CD4-positive, alpha-beta T cell treated with Interferon gamma for 1 hour (primary cell): Measurements from ENCODE around the gene NF1.
A peak's percentile ranks its signal among the peaks of the same experiment; 100 is the strongest.
"Not testable (repeated sequence)": the region's sequence is repeated elsewhere in the genome, so short reads cannot be mapped to it uniquely, and the experiment has no call there.

Experiments used
- DNase-seq: peaks from one replicate; pipeline ENCODE4 v3.0.0-alpha.2; 2020

The NF1 gene

DNA sequence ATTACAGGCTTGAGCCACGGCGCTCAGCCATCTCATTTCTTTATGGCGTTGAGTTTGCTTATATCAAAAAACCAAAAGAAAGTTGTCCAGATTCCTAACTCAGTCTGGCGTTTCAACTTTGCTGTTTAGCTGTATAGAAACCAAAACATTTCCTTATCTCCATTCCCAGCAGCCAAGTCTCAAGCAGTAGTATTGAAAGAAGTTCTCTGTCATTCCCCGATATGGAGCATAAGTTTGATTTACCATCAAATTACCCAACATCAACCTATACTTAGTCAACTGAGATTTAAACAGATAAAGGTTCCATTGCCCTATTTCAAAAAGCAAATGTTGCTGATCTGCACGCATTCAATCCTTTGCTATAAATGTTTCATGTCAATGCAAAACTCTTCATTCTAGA lies 269.2 kb downstream of the NF1 start:
- DNase-seq = no peak

DNA sequence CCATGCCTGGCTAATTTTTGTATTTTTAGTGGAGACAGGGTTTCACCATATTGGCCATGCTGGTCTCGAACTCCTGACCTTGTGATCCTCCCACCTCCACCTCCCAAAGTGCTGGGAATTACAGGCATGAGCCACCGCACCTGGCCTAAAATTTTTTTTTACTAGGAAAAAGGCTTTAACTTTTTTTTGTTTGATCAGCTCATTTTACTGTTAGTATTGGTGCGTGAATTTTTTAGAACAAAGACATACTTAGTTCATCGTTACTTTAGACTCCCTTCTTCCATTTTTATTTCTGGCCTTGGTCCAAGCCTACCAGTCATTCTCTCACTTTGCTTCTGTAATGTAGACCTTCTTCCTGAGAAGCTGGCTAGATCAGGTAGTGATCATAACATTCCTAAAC lies 271.3 kb downstream of the NF1 start:
- DNase-seq = no peak

GRCh38 chr17:31369266-31369665 lies 274.5 kb downstream of the NF1 start:
- no peak for DNase-seq

GRCh38 chr17:31371511-31372097 lies 276.8 kb downstream of the NF1 start:
- DNase-seq = no peak

GRCh38 chr17:31373150-31374093 lies 278.6 kb downstream of the NF1 start:
- no peak for DNase-seq

- DNase-seq = no peak
Measured at GRCh38 chr17:31374094-31374447, 279.3 kb downstream of the NF1 start.

DNA sequence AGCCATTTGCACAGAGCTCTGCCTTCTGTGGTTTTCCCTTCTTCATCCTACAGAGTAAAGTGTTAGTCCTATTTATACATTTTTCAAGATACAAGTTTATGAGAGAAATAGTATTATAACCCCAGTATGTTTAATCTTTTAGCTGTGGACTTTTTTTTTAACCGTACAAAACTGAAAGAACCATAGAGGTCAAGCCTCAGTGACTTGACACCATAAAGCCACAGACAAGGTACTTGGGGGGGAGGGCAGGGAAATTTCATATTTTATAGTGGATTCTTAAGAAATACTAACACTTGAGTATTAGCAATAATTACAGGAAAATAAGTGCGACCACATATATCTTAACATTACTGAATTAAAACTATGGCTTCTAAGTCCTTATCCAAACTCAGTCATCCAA lies 279.7 kb downstream of the NF1 start:
- no peak for DNase-seq

GRCh38 chr17:31378638-31379037 lies 283.9 kb downstream of the NF1 start:
- DNase-seq = no peak

DNA sequence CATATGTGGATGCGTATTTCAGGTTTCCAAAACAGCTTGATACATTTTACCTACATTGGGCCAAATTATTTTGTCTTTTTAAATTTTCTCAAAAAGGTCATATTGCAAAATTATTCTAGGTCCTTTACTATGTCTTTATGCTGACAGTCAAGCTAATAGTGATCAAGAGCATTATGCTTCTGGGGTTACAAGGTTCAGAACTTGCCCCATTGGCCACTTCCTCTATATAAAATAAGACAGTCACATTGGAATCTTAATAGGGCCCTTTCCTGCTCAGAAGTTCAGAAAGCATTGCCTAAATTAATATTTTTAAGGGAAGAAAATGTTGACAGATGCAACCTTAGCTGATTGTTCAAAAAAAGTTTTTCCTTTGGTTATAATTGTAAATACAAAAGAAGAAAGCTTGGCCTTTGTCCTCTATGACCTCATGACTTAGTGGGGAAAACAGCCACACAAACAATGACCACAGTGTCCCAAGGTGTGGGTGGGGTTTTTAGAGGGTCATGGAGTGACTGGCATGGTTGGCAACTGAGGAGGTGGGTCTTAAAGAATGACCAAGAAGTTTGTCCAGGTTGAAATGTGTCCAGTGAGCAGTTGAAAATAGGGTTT lies 284.9 kb downstream of the NF1 start:
- DNase-seq = no peak

DNA sequence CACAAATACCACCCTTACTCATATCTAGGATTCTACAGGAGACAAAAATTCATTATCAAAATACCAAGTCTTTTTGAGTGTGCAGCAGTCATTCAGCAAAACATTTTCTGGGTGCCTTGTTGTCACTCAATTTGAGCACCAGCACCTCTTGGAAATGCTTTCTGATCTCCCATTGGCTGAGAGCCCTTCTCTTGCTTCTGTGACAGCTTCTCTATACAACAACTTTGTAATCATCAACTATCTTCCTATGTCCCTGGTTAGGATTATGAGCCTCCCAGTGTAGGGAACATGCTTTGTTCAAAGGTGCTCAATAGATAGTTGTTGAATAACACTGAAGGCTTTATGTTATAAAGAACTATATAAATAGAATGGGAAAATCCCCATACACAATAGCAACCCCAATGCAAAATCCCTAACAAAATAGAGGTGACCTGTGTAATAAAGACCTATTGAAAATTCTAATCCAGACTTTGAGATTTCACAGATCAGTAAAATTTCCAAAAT lies 286.4 kb downstream of the NF1 start:
- no peak for DNase-seq

DNA sequence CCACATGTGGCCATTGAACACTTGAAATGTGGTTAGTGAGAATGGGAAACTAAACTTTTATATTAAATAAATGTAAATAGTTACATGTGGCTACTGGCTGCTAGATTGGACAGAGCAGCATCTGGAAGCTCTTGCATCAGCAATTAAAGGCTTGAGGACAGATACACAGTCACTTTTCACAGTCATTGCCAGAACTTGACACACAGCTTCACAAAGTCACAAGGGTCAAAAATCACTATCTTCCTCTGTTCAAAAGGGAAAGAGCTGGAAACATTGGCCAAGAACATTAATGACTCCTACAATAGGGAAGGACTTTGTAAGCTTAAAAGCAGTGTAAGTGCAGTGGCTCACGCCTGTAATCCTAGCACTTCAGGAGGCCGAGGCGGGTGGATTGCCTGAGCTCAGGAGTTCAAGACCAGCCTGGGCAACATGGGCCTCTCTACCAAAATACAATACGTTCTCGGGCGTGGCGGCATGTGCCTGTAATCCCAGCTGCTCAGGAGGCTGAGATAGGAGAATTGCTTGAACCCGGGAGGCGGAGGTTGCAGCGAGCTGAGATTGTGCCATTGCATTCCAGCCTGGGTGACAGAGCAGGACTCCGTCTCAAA lies 288.0 kb downstream of the NF1 start:
- not testable (repeated sequence) for DNase-seq

DNA sequence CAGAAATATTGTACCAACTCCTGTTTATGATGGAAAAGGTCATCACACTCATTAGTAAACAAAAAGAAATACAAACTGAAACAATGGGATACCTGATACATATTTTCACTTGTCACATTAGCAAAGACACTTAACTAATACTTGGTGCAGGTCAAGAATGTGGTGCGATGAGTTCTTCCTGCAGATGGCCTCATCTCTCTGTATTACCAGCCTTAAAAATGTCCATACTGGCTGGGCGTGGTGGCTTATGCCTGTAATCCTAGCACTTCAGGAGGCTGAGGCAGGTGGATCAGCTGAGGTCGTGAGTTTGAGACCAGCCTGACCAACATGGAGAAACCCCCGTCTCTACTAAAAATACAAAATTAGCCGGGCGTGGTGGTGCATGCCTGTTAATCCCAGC lies 288.7 kb downstream of the NF1 start:
- DNase-seq = not testable (repeated sequence)

DNA sequence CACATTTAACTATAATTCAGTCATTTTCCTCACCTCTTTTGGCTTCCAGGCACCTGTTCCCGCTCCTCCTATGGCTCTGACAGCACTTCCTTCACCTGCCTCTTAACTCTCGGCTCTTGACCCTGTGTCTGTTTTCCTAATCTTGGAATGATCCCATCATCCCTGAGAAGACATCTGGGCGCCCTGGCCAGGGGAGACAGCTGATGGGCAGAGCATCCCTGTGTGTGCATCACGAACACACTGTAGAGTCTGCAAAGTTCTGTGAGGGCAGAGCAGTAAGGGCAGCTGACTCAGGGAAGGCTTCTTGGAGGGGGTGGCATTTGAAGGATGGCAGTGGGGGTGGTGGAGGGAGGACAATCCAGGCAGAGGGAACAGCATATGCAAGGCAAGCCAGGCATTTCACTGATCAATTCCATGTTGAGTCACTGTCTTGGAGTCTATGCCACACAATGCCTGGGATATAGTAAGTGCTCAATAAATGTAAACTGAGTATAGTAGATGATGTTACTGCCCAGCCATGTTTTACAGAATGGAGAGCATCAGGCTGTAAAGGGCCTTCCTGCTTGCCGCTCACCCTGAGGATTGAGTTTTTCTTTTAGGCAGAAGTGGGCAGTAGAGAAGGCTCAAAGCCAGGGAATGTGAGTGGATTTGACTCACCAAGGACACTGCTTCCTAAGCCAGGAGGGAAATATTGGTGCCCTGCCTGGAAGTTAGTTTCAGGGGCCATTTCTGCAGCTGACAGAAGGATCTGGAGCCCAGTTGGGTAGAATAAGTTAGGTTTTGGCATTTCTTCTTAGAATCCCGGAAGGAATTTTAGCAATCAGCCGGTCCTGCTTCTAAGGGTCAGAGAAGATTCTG lies 290.9 kb downstream of the NF1 start:
- no peak for DNase-seq

DNA sequence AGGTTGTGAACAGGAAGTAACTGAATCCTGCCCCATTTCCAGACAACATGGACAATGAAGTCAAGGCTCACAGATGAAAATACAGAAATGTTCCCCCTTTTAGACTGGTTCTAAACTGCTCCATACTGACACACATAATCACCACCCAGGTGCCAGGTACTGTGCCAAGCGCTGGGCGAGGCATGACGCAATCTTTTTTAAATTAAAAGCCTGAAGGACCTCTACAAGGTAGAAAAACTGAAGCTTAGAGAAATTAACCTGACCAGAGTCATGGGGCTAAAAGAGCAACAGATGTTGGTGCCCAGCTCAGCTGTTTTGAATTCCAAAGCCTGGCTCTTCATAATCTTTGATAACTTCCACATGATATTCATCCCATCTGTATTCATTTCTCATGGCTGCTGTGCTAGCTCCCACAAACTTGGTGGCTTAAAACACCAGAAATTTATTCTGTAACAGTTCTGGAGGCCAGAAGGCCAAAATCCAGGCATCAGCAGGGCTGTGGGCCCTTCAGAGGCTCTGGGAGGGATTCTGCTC lies 291.8 kb downstream of the NF1 start:
- no peak for DNase-seq

DNA sequence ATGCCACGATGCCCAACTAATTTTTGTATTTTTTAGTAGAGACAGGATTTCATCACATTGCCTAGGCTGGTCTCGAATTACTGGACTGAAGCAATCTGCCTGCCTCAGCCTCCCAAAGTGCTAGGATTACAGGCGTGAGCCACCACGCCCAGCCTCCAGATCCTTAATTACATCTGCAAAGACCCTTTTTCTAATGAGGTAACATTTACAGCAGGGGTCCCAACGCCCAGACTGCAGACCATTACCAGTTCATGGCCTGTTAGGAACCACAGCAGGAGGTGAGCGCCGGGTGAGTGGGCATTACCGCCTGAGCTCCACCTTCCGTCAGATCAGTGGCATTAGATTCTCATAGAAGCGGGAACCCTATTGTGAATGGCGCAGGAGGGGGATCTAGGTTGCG lies 292.7 kb downstream of the NF1 start:
- DNase-seq = no peak

DNA sequence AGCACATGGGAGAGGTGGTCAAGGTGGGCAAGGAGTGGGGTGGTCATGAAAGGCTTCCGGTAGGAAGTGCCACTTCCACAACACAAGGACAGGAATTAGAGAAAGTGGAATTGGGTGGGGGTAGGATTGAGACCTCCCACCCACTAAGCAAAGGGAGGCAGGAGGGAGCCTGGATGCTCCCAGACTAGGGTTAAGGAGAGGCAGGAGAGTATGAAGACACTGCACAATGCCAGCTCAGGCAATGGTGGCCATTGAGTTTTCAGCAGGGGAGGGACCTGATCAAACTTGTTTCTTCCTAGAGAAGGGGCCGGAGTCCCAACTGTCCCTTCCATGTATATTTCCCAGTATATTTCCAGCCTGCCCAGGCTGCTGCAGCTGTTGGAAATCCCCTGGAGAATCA lies 293.6 kb downstream of the NF1 start:
- DNase-seq = no peak

DNA sequence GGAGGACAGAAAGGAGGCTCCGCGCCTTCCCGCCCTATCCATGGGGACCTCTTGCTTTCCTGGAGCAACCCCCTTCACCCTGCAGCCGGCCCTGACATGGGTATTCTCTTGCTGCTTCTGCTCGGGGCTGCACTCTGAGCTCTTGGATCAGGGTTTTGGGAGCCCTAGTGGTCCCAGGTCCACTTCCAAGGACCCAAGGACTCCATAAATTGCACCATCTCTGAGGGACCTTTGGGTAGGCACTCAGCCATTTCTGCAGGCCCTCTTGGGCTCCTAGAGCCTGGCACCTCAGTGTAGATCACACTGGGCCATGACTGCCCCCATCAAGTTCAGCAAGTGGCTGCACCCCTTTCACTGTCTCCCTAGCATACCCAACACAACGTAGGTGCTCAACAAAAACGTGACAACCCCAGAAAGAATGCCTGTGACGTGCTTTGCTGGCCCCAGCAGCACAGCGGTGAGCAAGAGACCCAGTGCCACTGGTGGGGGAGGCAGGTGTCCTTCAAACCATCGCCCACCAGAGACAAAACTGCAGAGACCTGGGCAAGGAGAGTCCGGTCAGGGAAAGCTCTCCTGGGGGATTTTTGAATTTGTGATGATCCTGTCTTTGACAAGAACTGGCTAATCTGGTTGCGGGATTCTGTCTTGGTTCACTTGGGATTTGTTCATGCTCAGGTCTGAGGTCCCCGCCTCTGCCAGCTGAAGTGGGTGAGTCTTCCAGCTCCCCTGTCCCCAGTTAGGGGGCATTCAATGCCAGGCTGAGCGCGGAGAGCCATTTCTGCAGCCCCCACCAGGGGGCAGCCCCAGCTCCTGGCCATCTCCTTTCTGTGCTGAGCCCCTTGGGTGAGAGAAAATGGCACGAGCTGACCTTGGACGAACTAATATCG lies 294.2 kb downstream of the NF1 start:
- DNase-seq = peak; percentile 39

GRCh38 chr17:31389657-31390381 lies 295.0 kb downstream of the NF1 start:
- DNase-seq = no peak

GRCh38 chr17:31390426-31390747 lies 295.6 kb downstream of the NF1 start:
- DNase-seq = no peak

GRCh38 chr17:31390748-31391495 lies 296.1 kb downstream of the NF1 start:
- DNase-seq = no peak
